H1 (cell line): ENCODE data around the gene B4GALNT3. TPM values are rescaled to one million over a fixed set of nuclear protein-coding genes. Genes with fewer than 3 reads are reported as not detected.

ENCODE experiments used
- EP300 ChIP-seq, 2 experiments: IDR thresholded peaks; 1 replicate in 1 of 2; 2 replicates in 1 of 2; pipeline ENCODE4 v1.6.1; 2011 to 2012; ENCODE audit warnings: low read depth in 2 of 2, low read length in 2 of 2, mild to moderate bottlenecking in 2 of 2, borderline replicate concordance in 1 of 2, inconsistent platforms in 1 of 2, moderate library complexity in 1 of 2
- polyA plus RNA-seq, 7 experiments: library from polyadenylated mRNA; depleted of rRNA in 3 of 7; stranded (reverse) in 5 of 7; unstranded in 2 of 7; fragments of >200 nt in 5 of 7; fragments of 200-250 nt in 2 of 7; gene quantifications; 1 replicate in 5 of 7; 2 replicates in 1 of 7; 4 replicates in 1 of 7; pipeline versions ENCODE4 v1.2.1 to v1.2.3, GENCODE V29; 2011 to 2013; ENCODE audit warnings: missing spikeins in 2 of 7, mixed read lengths in 2 of 7
- total RNA-seq: library from RNA; stranded (reverse); fragmentation: NEBNext Ultra II Directional; extraction: Animal tissue kit (Norgen Biotek cat#: 25700); gene quantifications from 2 replicates; pipeline ENCODE4 v1.2.1, GENCODE V29; 2021
- TF ChIP-seq, protein P1 (sequence below): IDR thresholded peaks from 2 replicates; pipeline ENCODE4 v1.6.1; 2012; ENCODE audit warnings: low read length, inconsistent platforms
- TF ChIP-seq, protein P2 (sequence below): IDR thresholded peaks from 2 replicates; pipeline ENCODE4 v1.6.1; 2011; ENCODE audit warnings: low read depth, mild to moderate bottlenecking, low read length; ENCODE audit not compliant: insufficient read depth
- TF ChIP-seq, protein P3 (sequence below): IDR thresholded peaks from 2 replicates; pipeline ENCODE4 v1.6.1; 2011; ENCODE audit warnings: low read length, improper control_type of control experiment

Gene B4GALNT3
- total and polyA plus RNA-seq, 2 of the 8 experiments (the other 6 are each of a cell fraction or from before 2014, with no cell fraction given): 12.5 to 20.3 TPM

DNA sequence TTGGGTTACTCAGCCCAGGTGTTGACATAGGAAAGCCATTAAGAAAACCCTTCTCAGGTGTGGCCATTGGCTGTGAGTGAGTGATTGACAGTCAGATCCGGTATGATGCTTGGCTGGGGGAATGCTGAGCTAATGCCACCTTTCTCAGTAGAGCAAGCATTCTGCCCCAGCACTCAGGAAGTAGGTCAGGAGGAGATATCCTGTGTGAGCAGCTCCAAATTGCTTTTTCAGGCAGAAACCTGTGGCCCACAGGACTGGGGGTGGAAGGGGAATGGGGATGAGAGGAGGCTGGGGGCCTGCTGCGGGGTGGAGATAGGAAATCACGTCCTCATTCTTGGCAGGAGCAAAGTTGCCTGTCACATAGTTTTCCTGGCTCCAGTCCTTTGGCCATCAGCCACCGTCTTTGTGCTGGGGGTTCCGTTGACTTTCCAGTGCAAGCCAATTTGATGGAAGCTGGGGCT lies 147.8 kb downstream of the B4GALNT3 start (continued):
- TF ChIP-seq EP300 (IDR thresholded peaks at IDR 0.05; ENCODE audit: borderline replicate concordance in 1 of 2, low read depth in 2 of 2, low read length in 2 of 2): no peak
- TF ChIP-seq, protein P1, sequence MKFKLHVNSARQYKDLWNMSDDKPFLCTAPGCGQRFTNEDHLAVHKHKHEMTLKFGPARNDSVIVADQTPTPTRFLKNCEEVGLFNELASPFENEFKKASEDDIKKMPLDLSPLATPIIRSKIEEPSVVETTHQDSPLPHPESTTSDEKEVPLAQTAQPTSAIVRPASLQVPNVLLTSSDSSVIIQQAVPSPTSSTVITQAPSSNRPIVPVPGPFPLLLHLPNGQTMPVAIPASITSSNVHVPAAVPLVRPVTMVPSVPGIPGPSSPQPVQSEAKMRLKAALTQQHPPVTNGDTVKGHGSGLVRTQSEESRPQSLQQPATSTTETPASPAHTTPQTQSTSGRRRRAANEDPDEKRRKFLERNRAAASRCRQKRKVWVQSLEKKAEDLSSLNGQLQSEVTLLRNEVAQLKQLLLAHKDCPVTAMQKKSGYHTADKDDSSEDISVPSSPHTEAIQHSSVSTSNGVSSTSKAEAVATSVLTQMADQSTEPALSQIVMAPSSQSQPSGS: no peak
- TF ChIP-seq, protein P2, sequence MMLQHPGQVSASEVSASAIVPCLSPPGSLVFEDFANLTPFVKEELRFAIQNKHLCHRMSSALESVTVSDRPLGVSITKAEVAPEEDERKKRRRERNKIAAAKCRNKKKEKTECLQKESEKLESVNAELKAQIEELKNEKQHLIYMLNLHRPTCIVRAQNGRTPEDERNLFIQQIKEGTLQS: no peak
- TF ChIP-seq, protein P3, sequence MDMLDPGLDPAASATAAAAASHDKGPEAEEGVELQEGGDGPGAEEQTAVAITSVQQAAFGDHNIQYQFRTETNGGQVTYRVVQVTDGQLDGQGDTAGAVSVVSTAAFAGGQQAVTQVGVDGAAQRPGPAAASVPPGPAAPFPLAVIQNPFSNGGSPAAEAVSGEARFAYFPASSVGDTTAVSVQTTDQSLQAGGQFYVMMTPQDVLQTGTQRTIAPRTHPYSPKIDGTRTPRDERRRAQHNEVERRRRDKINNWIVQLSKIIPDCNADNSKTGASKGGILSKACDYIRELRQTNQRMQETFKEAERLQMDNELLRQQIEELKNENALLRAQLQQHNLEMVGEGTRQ: no peak
